HG02943 (cell line): Measurements from ENCODE around the gene PRKAG2.

Experiments used
- ATAC-seq: cut with Tn5 transposase; IDR thresholded peaks from one replicate; pipeline ENCODE4 v1.9.1; 2021; ENCODE audit warnings: mild to moderate bottlenecking, low read depth, moderate library complexity; ENCODE audit not compliant: unreplicated experiment

The PRKAG2 gene

GRCh38 chr7:151671514-151671913 is 205.4 kb downstream of the PRKAG2 start:
- no peak for ATAC-seq

- ATAC-seq, result no peak
Measured at GRCh38 chr7:151669762-151670161, 207.2 kb downstream of the PRKAG2 start.

GRCh38 chr7:151666886-151667285 is 210.0 kb downstream of the PRKAG2 start:
- ATAC-seq, result no peak

GRCh38 chr7:151665368-151665767 is 211.5 kb downstream of the PRKAG2 start:
- ATAC-seq, result no peak

DNA sequence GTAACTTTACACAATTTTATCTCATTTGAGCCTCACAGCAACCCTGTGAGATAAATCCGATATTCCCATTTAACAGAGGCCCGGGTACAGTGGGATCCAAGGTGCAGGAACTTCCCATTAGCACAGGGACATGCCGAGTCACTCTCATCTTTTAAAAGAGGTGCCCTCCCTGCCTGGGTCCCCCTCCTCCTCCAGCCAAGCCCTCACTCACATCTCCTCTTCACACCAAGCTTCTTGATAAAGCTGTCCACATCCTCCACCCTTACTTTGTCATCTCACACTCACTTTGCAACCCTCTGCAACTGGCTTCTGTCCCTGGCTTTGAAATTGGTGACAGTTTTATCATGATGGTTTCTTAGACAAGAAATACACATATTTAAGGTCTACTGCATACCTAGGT is 212.6 kb downstream of the PRKAG2 start:
- ATAC-seq, result no peak

DNA sequence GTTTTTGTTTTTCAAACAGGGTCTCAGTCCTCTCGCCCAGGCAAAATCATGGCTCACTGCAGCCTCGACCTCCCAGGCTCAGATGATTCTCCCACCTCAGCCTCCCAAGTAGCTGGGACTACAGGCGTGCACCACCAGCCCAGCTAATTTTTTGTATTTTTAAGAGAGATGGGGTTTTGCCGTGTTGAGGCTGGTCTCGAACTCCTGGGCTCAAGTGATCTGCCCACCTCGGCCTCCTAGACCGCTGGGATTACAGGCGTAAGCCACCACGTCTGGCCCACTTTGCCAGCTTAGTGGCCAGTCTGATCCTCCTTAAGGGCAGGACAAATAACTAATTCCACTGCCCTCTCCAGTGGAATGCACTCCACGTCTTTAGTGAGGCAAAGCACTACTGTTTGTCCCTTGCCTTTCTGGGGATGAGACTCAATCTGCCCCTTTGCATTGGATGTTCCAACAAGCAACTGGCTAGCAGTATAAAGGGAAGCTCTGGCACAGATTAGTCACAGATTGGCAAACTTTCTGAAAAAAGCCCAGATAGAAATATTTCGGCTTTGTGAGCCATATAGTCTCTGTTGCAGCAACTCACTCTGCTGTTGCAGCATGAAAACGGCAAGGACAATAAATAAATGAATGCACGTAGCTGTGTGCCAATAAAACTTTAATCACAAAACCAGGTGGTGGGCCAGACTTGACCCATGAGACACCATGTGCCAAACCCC is 213.4 kb downstream of the PRKAG2 start:
- no peak for ATAC-seq

- no peak for ATAC-seq
Measured at GRCh38 chr7:151662251-151662826, 214.6 kb downstream of the PRKAG2 start.

- no peak for ATAC-seq
Measured at GRCh38 chr7:151661587-151661986, 215.3 kb downstream of the PRKAG2 start.

DNA sequence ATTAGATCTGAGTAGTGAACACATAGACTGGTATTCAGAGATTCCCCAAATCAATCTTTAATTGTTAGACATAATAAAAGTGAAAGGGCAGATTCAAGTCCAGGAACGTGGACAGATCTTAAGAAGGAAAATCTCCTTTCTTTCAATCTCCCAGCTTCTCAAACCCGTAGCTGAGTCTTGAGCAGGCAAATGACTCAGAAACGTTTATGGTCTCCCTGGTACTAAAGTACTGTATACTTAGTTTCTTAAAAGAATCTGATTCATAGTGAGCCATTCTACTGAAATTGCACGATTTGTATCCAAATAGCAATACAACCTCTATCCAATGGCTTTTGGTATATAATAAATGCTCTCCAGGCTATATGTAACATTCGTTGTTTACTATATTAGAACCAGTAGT is 216.8 kb downstream of the PRKAG2 start:
- ATAC-seq, result no peak

DNA sequence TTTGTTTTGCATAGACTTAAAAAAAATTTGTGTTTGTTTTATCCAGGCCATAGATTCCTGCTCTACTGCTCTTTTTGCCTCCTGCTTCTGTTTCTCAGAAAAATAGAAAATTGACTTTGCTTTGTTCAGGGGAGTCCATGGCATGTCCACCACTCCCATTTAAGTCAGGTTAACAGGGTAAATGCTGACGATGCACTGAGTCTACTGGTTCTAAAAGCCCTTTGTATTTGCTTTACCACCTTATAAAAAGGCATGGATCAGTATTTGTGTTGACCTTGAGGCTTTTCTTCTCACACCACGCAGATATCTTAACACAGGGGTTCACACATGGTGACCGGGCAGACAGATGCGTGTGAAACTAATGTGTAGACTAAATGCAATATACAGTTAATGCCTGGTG is 217.7 kb downstream of the PRKAG2 start:
- no peak for ATAC-seq

- no peak for ATAC-seq
Measured at GRCh38 chr7:151658778-151659177, 218.1 kb downstream of the PRKAG2 start.

DNA sequence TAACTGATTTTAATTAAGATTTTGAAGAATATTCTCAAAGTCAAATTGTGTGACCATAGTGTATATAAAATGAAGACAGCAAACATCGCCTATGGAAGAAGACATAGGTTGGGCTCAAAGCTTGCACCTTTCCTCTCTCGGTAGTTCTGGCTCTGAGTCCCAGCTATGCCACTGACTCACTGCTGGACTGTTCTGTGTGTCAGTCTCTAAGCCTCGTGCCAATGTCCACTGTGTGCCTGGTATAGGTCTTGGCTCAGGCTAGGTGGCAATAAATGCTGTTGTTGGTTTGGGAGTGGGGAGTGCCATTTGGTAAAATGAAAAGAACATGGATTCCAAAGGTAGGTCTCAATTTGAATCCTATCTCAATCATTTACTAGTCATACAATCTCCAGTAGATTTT is 219.7 kb downstream of the PRKAG2 start:
- ATAC-seq, result no peak

- ATAC-seq, result no peak
Measured at GRCh38 chr7:151655555-151655954, 221.4 kb downstream of the PRKAG2 start.

GRCh38 chr7:151652111-151652510 is 224.8 kb downstream of the PRKAG2 start:
- ATAC-seq, result no peak

- ATAC-seq, result no peak
Measured at GRCh38 chr7:151650161-151650560, 226.8 kb downstream of the PRKAG2 start.

GRCh38 chr7:151648429-151648828 is 228.5 kb downstream of the PRKAG2 start:
- no peak for ATAC-seq

GRCh38 chr7:151647874-151648273 is 229.0 kb downstream of the PRKAG2 start:
- ATAC-seq, result no peak

DNA sequence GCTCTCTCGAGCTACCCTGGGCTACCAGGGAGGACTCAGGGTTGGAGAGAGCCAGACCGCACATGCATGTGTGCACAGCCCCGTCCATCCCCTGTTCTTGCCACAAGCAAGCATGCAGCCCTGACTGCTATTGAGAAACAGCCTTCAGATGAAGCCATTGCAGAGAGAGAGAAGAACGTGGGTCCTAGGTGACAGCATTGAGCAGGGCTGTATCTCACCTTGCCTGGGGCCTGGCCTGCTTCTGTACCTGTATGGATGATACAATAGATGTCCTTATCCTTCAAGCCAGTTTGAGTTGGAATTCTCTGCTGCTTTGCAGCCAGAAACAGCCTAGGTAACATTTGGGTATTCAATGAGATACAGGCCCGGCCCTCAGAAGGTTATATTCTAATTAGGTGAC is 229.9 kb downstream of the PRKAG2 start:
- no peak for ATAC-seq

GRCh38 chr7:151645311-151645710 is 231.6 kb downstream of the PRKAG2 start:
- ATAC-seq, result no peak

- no peak for ATAC-seq
Measured at GRCh38 chr7:151644554-151644953, 232.4 kb downstream of the PRKAG2 start.

GRCh38 chr7:151642746-151643145 is 234.2 kb downstream of the PRKAG2 start:
- no peak for ATAC-seq

- ATAC-seq, result no peak
Measured at GRCh38 chr7:151641587-151641986, 235.3 kb downstream of the PRKAG2 start.
